ENCODE measurements around the gene CPD.

Gene CPD

GRCh38 chr17:30519166-30519565 lies 140.4 kb downstream of the CPD start:
- DNase-seq = no peak

Data from RPMI8226 (cell line).